ENCODE results near the gene FXYD6. TPM values are rescaled to one million over a fixed set of nuclear protein-coding genes. Genes with fewer than 3 reads are reported as not detected.
A peak's percentile ranks its signal among the peaks of the same experiment; 100 is the strongest.

FXYD6 gene
- polyA plus RNA-seq, 1 of the 3 experiments (the other 2 are of a cell fraction): 1.4 TPM

GRCh38 chr11:117910525-117910924, 34.1 kb upstream of the FXYD6 start:
- 41% methylated on average over 3 of the region's 4 CpGs for WGBS (ENCODE audit: low lambda C conversion rate)
- no peaks in the 10 kb centered on the region for H3F3A ChIP-seq (replicated peaks; ENCODE audit: insufficient read depth)
- no peak overlapping the region for H3K27ac ChIP-seq (ENCODE audit: low read depth in 2 of 2, low read length in 1 of 2)
- H3K36me3 ChIP-seq (replicated peaks in 1 of 2; ENCODE audit: control insufficient read depth in 1 of 2, insufficient read depth in 2 of 2, low read length in 1 of 2): no peaks in the 10 kb centered on the region
- ChIA-PET CTCF (interaction anchor here (0.9 to 6.1 kb wide), 8 partner anchors 22 to 143 kb away, joined by 3 to 36 read pairs (median 4); no protein-coding TSS in a partner anchor), POLR2A (no interaction called here)
- no peak for DNase-seq
- peaks cover 5 to 24% of the 10 kb centered on the region in 2 experiments; a peak in 2 of 4 replicates for H3K4me1 ChIP-seq (ENCODE audit: control insufficient read depth in 1 of 2, insufficient read depth in 2 of 2, low read depth in 1 of 2, low read length in 1 of 2)
- no peaks in the 10 kb centered on the region for H3K79me2 ChIP-seq (ENCODE audit: insufficient read depth)
- no peaks in the 10 kb centered on the region for H3K9me3 ChIP-seq
- H3K4me3 ChIP-seq (ENCODE audit: low read depth in 2 of 2, low read length in 1 of 2): no peak overlapping the region
- H3K27me3 ChIP-seq (ENCODE audit: insufficient read depth): peaks cover 2% of the 10 kb centered on the region; the same call in 1 of the 2 replicates
- H3K9me2 ChIP-seq: no peaks in the 10 kb centered on the region
- no peaks in the 10 kb centered on the region for H4K20me1 ChIP-seq (ENCODE audit: insufficient read depth)
- H3K9ac ChIP-seq: no peak overlapping the region
- no peak overlapping the region for H3K4me2 ChIP-seq
- TF ChIP-seq SIN3A (IDR thresholded peaks at IDR 0.05; ENCODE audit: borderline replicate concordance, low read depth, low read length): no peak
- TF ChIP-seq, protein P1, sequence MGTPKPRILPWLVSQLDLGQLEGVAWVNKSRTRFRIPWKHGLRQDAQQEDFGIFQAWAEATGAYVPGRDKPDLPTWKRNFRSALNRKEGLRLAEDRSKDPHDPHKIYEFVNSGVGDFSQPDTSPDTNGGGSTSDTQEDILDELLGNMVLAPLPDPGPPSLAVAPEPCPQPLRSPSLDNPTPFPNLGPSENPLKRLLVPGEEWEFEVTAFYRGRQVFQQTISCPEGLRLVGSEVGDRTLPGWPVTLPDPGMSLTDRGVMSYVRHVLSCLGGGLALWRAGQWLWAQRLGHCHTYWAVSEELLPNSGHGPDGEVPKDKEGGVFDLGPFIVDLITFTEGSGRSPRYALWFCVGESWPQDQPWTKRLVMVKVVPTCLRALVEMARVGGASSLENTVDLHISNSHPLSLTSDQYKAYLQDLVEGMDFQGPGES (IDR thresholded peaks at IDR 0.05; ENCODE audit: low read depth, low read length): no peak
- TF ChIP-seq USF1 (IDR thresholded peaks at IDR 0.05; ENCODE audit: borderline replicate concordance, low read depth): no peak
- no peak for TF ChIP-seq RXRA (IDR thresholded peaks at IDR 0.05; ENCODE audit: borderline replicate concordance, low read depth)
- TF ChIP-seq MEF2A (IDR thresholded peaks at IDR 0.05; ENCODE audit: borderline replicate concordance, low read depth): no peak
- TF ChIP-seq CHD2 (IDR thresholded peaks at IDR 0.05; ENCODE audit: low read length, partially characterized antibody): no peak
- H2AFZ ChIP-seq (ENCODE audit: low read depth): no peak overlapping the region

GRCh38 chr11:117909611-117910382, 33.3 kb upstream of the FXYD6 start:
- DNase-seq: no peak
- TF ChIP-seq GATA2 (CRISPR knock-in tag; IDR thresholded peaks at IDR 0.05) (no peak), GABPA (IDR thresholded peaks at IDR 0.05; ENCODE audit: low read depth) (no peak), CTCF (IDR thresholded peaks at IDR 0.05) (no peak), FOSL2 (IDR thresholded peaks at IDR 0.05; ENCODE audit: borderline replicate concordance, low read depth) (no peak), TEAD4 (IDR thresholded peaks at IDR 0.05; ENCODE audit: borderline replicate concordance, insufficient read depth) (no peak)
- Histone ChIP-seq H3K9me3 (no peaks in the 10 kb centered on the region), H3K79me2 (ENCODE audit: insufficient read depth) (no peaks in the 10 kb centered on the region), H3K4me3 (ENCODE audit: low read depth in 2 of 2, low read length in 1 of 2) (no peak overlapping the region), H3K36me3 (replicated peaks in 1 of 2; ENCODE audit: control insufficient read depth in 1 of 2, insufficient read depth in 2 of 2, low read length in 1 of 2) (no peaks in the 10 kb centered on the region), H2AFZ (ENCODE audit: low read depth) (no peak overlapping the region), H3K27ac (ENCODE audit: low read depth in 2 of 2, low read length in 1 of 2) (peak overlapping the region in 1 of 2 experiments; percentile 43; a peak in 1 of 4 replicates), H3K27me3 (ENCODE audit: insufficient read depth) (peaks cover 6% of the 10 kb centered on the region; the same call in 1 of the 2 replicates), H4K20me1 (ENCODE audit: insufficient read depth) (no peaks in the 10 kb centered on the region), H3K9ac (no peak overlapping the region), H3K4me2 (no peak overlapping the region), H3F3A (replicated peaks; ENCODE audit: insufficient read depth) (no peaks in the 10 kb centered on the region), H3K4me1 (ENCODE audit: control insufficient read depth in 1 of 2, insufficient read depth in 2 of 2, low read depth in 1 of 2, low read length in 1 of 2) (peaks cover 5 to 24% of the 10 kb centered on the region in 2 experiments; a peak in 2 of 4 replicates), H3K9me2 (no peaks in the 10 kb centered on the region)
- WGBS (ENCODE audit: low lambda C conversion rate): 82% methylated on average over 14 of the region's 20 CpGs
- POLR2A ChIA-PET: no interaction called here
- CTCF ChIA-PET: interaction anchor here (1.2 to 6.1 kb wide), 9 partner anchors 32 to 262 kb away, joined by 3 to 36 read pairs (median 6); partner anchors contain the start of gene FXYD6
